Testis (tissue), 2 donors: Measurements from ENCODE around the gene VPS16.

Experiments used
- POLR2A ChIP-seq: fragments of 450-650 bp; IDR thresholded peaks from one replicate; pipeline ENCODE4 v1.6.1; 2017; ENCODE audit warnings: antibody characterized with exemption, mild to moderate bottlenecking, moderate library complexity
- TF ChIP-seq, protein P1 (sequence below), 3 experiments: fragments of 450-650 bp in 2 of 3; fragments of 200-600 bp in 1 of 3; sonication (generic) in 1 of 3; IDR thresholded peaks; one replicate each; pipeline ENCODE4 v1.5.1; 2016 to 2019; ENCODE audit warnings: antibody characterized with exemption in 3 of 3, mild to moderate bottlenecking in 2 of 3, moderate library complexity in 1 of 3

DNA sequence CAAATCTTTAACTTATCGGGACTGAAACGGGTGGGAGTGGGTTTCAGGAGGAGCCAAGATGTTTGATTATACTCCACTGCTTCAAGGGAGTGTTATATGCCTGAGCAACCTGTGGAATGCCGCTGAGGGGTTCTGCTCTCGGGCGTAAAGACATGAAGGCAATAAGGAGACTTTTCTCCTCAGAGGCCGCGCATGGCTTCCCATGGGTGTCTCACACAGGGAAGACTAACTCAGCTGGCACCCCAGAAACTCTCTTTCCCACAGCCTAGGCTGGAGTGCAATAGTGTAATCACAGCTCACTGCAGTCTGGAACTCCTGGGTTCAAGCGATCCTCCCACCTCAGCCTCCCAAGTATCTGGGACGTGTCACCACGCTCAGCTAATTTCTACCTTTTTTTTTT, 30.9 kb upstream of the VPS16 start:
- TF ChIP-seq, protein P1, sequence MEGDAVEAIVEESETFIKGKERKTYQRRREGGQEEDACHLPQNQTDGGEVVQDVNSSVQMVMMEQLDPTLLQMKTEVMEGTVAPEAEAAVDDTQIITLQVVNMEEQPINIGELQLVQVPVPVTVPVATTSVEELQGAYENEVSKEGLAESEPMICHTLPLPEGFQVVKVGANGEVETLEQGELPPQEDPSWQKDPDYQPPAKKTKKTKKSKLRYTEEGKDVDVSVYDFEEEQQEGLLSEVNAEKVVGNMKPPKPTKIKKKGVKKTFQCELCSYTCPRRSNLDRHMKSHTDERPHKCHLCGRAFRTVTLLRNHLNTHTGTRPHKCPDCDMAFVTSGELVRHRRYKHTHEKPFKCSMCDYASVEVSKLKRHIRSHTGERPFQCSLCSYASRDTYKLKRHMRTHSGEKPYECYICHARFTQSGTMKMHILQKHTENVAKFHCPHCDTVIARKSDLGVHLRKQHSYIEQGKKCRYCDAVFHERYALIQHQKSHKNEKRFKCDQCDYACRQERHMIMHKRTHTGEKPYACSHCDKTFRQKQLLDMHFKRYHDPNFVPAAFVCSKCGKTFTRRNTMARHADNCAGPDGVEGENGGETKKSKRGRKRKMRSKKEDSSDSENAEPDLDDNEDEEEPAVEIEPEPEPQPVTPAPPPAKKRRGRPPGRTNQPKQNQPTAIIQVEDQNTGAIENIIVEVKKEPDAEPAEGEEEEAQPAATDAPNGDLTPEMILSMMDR (IDR thresholded peaks at IDR 0.05) = no peak
- TF ChIP-seq POLR2A = no peak
